ENCODE results near the gene PRPF40A. TPM values are rescaled to one million over a fixed set of nuclear protein-coding genes. Genes with fewer than 3 reads are reported as not detected.

The PRPF40A gene
- total RNA-seq, 2 donors from 2014 or later: 190 to 222 TPM

DNA sequence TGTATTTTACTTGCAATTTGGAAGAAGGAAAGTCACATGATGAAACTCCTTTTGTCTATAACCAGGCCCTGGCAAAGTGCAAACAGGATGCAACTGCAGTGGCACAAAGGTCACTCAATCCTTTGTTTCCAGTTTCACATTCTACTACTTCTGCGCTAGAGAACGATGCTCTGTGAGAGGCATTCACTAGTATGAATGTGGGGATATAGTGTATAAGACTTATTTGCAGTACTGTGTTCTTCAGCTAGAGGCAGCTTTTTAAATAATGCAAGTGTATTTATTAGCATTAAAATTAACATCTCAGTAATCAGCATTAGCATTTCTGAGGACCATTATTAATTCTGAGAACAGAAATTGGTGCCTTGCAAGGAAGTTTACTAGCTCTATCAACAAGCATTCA is 68.9 kb downstream of the PRPF40A start:
- TF ChIP-seq CTCF (conservative IDR thresholded peaks at IDR 0.05): peak; percentile 53
- Mint-ChIP-seq H3K36me3 (ENCODE audit: low read depth) (peaks cover 28% of the 10 kb centered on the region), H3K4me3 (no peak overlapping the region), H3K9me3 (no peaks in the 10 kb centered on the region), H3K27me3 (ENCODE audit: insufficient read depth) (no peaks in the 10 kb centered on the region), H3K27ac (no peak overlapping the region), H3K4me1 (peaks cover 7% of the 10 kb centered on the region)
- Histone ChIP-seq H3K4me3 (ENCODE audit: low read length) (no peak overlapping the region), H3K27me3 (ENCODE audit: control insufficient read depth, insufficient read depth, low read length, poor library complexity, severe bottlenecking) (no peaks in the 10 kb centered on the region), H3K27ac (ENCODE audit: low read depth, low read length) (peak overlapping the region; percentile 10), H3K9ac (ENCODE audit: extremely low read depth, low read length, poor library complexity, severe bottlenecking) (no peak overlapping the region), H3K9me3 (ENCODE audit: control insufficient read depth, low read length) (no peaks in the 10 kb centered on the region), H3K36me3 (ENCODE audit: control insufficient read depth, insufficient read depth, low read length) (peaks cover 85% of the 10 kb centered on the region), H3K4me1 (ENCODE audit: control insufficient read depth, insufficient read depth, low read length) (peaks cover 5% of the 10 kb centered on the region)
- 42% methylated on average over 2 of the region's 2 CpGs; no CpG with 5 or more reads in 1 of the 2 experiments for whole genome bisulfite sequencing, 2 experiments (ENCODE audit: insufficient coverage in 1 of 2, insufficient read length in 1 of 2)
- no peak for DNase-seq

- TF ChIP-seq CTCF (conservative IDR thresholded peaks at IDR 0.05): no peak
- peaks cover 3% of the 10 kb centered on the region for H3K4me1 ChIP-seq (ENCODE audit: control insufficient read depth, insufficient read depth, low read length)
- H3K4me3 ChIP-seq (ENCODE audit: low read length): no peak overlapping the region
- Mint-ChIP-seq H3K4me1 (peaks cover 7% of the 10 kb centered on the region), H3K4me3 (no peak overlapping the region), H3K27me3 (ENCODE audit: insufficient read depth) (no peaks in the 10 kb centered on the region), H3K36me3 (ENCODE audit: low read depth) (peaks cover 34% of the 10 kb centered on the region), H3K27ac (peak overlapping the region; percentile 1), H3K9me3 (no peaks in the 10 kb centered on the region)
- peak overlapping the region; percentile 50 for H3K27ac ChIP-seq (ENCODE audit: low read depth, low read length)
- H3K27me3 ChIP-seq (ENCODE audit: control insufficient read depth, insufficient read depth, low read length, poor library complexity, severe bottlenecking): no peaks in the 10 kb centered on the region
- no peaks in the 10 kb centered on the region for H3K9me3 ChIP-seq (ENCODE audit: control insufficient read depth, low read length)
- H3K9ac ChIP-seq (ENCODE audit: extremely low read depth, low read length, poor library complexity, severe bottlenecking): no peak overlapping the region
- 91 to 95% methylated on average over 9 of the region's 9 CpGs for WGBS, 2 experiments (ENCODE audit: insufficient coverage in 1 of 2, insufficient read length in 1 of 2)
- DNase-seq: no peak
- H3K36me3 ChIP-seq (ENCODE audit: control insufficient read depth, insufficient read depth, low read length): peaks cover 86% of the 10 kb centered on the region
Measured at GRCh38 chr2:152647552-152647951, 69.7 kb downstream of the PRPF40A start.

DNA sequence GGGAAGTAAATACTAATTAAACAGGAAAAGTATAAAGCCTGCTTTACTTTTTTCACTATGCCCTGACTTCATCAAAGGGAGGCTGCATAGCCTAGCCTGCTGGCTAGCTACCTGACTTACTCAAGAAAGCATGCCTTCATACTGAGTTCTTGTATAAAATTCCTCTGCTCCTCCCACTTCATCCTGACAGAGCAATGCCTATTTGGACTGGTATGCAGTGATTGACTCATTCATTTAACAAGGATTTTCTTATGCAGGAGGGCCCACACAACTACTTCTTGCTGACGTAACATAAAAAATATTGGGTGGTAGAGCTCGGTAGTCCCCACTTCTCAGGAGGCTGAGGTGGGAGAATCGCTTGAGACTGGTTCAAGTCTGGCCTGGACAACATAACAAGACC is 70.5 kb downstream of the PRPF40A start:
- peak overlapping the region; percentile 42 for H3K27ac Mint-ChIP-seq
- Histone ChIP-seq H3K27ac (ENCODE audit: low read depth, low read length) (no peak overlapping the region), H3K9ac (ENCODE audit: extremely low read depth, low read length, poor library complexity, severe bottlenecking) (no peak overlapping the region), H3K9me3 (ENCODE audit: control insufficient read depth, low read length) (no peaks in the 10 kb centered on the region), H3K4me1 (ENCODE audit: control insufficient read depth, insufficient read depth, low read length) (no peaks in the 10 kb centered on the region), H3K27me3 (ENCODE audit: control insufficient read depth, insufficient read depth, low read length, poor library complexity, severe bottlenecking) (no peaks in the 10 kb centered on the region), H3K36me3 (ENCODE audit: control insufficient read depth, insufficient read depth, low read length) (peaks cover 85% of the 10 kb centered on the region), H3K4me3 (ENCODE audit: low read length) (no peak overlapping the region)
- TF ChIP-seq CTCF (conservative IDR thresholded peaks at IDR 0.05): no peak
- H3K4me1 Mint-ChIP-seq: peaks cover 7% of the 10 kb centered on the region
- no peaks in the 10 kb centered on the region for H3K9me3 Mint-ChIP-seq
- H3K4me3 Mint-ChIP-seq: no peak overlapping the region
- no peaks in the 10 kb centered on the region for H3K27me3 Mint-ChIP-seq (ENCODE audit: insufficient read depth)
- WGBS, 2 experiments (ENCODE audit: insufficient coverage in 1 of 2, insufficient read length in 1 of 2): 95% methylated on average over 3 of the region's 3 CpGs; no CpG with 5 or more reads in 1 of the 2 experiments
- peaks cover 41% of the 10 kb centered on the region for H3K36me3 Mint-ChIP-seq (ENCODE audit: low read depth)
- DNase-seq: no peak

All from endodermal cell (in vitro differentiated cells).